Parathyroid adenoma (tissue), 2 donors: ENCODE data around the gene ANKRD44.
A peak's percentile ranks its signal among the peaks of the same experiment; 100 is the strongest.

Experiments used
- H2AFZ ChIP-seq: fragments of 300-600 bp; sonication (generic); one replicate; pipeline ENCODE4 v1.7.0; 2017; ENCODE audit warnings: antibody characterized with exemption, mild to moderate bottlenecking
- H3K27ac ChIP-seq: fragments of 300-600 bp; sonication (generic); one replicate; pipeline ENCODE4 v1.7.0; 2017
- H3K27me3 ChIP-seq: fragments of 300-600 bp; sonication (generic); one replicate; pipeline ENCODE4 v1.7.0; 2017; ENCODE audit warnings: low read length; ENCODE audit not compliant: control insufficient read depth, insufficient read depth
- H3K36me3 ChIP-seq: fragments of 300-600 bp; sonication (generic); one replicate; pipeline ENCODE4 v1.7.0; 2017; ENCODE audit warnings: low read length; ENCODE audit not compliant: control insufficient read depth, insufficient read depth
- H3K4me1 ChIP-seq: fragments of 300-600 bp; sonication (generic); one replicate; pipeline ENCODE4 v1.7.0; 2017; ENCODE audit warnings: control low read depth
- H3K4me2 ChIP-seq: fragments of 300-600 bp; sonication (generic); one replicate; pipeline ENCODE4 v1.7.0; 2017; ENCODE audit warnings: low read length
- H3K4me3 ChIP-seq: fragments of 300-600 bp; sonication (generic); one replicate; pipeline ENCODE4 v1.7.0; 2017; ENCODE audit warnings: low read depth, low read length
- H3K79me2 ChIP-seq: fragments of 300-600 bp; sonication (generic); one replicate; pipeline ENCODE4 v1.7.0; 2017; ENCODE audit warnings: control low read depth
- H3K9ac ChIP-seq: fragments of 300-600 bp; sonication (generic); one replicate; pipeline ENCODE4 v1.7.0; 2017; ENCODE audit warnings: mild to moderate bottlenecking
- H3K9me3 ChIP-seq: fragments of 300-600 bp; sonication (generic); one replicate; pipeline ENCODE4 v1.7.0; 2017; ENCODE audit warnings: low read length; ENCODE audit not compliant: control insufficient read depth
- CTCF ChIP-seq: fragments of 300-600 bp; sonication (generic); IDR thresholded peaks from one replicate; pipeline ENCODE4 v1.7.0; 2017; ENCODE audit warnings: antibody characterized with exemption, mild to moderate bottlenecking
- donor health status: primary hyperparathyroidism.

The ANKRD44 gene

GRCh38 chr2:197209246-197209645, 101.3 kb downstream of the ANKRD44 start:
- Histone ChIP-seq H3K79me2 (no peaks in the 10 kb centered on the region), H3K4me3 (no peak overlapping the region), H3K4me1 (peaks cover 6% of the 10 kb centered on the region), H3K9ac (no peak overlapping the region), H3K36me3 (no peaks in the 10 kb centered on the region), H3K27ac (peak overlapping the region; percentile 15), H3K27me3 (no peaks in the 10 kb centered on the region), H3K9me3 (no peaks in the 10 kb centered on the region), H2AFZ (peak overlapping the region; percentile 58), H3K4me2 (peak overlapping the region; percentile 31)
- no peak for TF ChIP-seq CTCF

GRCh38 chr2:197208841-197209240, 101.7 kb downstream of the ANKRD44 start:
- no peak overlapping the region for H3K4me3 ChIP-seq
- H3K27ac ChIP-seq = no peak overlapping the region
- H3K9ac ChIP-seq = no peak overlapping the region
- no peak for TF ChIP-seq CTCF
- no peaks in the 10 kb centered on the region for H3K9me3 ChIP-seq
- H3K4me2 ChIP-seq = no peak overlapping the region
- H3K27me3 ChIP-seq = no peaks in the 10 kb centered on the region
- H3K4me1 ChIP-seq = peaks cover 6% of the 10 kb centered on the region
- no peak overlapping the region for H2AFZ ChIP-seq
- H3K79me2 ChIP-seq = no peaks in the 10 kb centered on the region
- H3K36me3 ChIP-seq = no peaks in the 10 kb centered on the region

- no peaks in the 10 kb centered on the region for H3K79me2 ChIP-seq
- no peaks in the 10 kb centered on the region for H3K36me3 ChIP-seq
- no peaks in the 10 kb centered on the region for H3K27me3 ChIP-seq
- H3K9me3 ChIP-seq = no peaks in the 10 kb centered on the region
- H3K9ac ChIP-seq = no peak overlapping the region
- no peak overlapping the region for H3K4me2 ChIP-seq
- H3K4me1 ChIP-seq = peaks cover 6% of the 10 kb centered on the region
- no peak overlapping the region for H3K27ac ChIP-seq
- H3K4me3 ChIP-seq = no peak overlapping the region
- no peak overlapping the region for H2AFZ ChIP-seq
- no peak for TF ChIP-seq CTCF
Observed at GRCh38 chr2:197208024-197208423, 102.6 kb downstream of the ANKRD44 start.

GRCh38 chr2:197207598-197207997, 103.0 kb downstream of the ANKRD44 start:
- H3K27ac ChIP-seq = no peak overlapping the region
- no peaks in the 10 kb centered on the region for H3K9me3 ChIP-seq
- no peaks in the 10 kb centered on the region for H3K27me3 ChIP-seq
- peaks cover 6% of the 10 kb centered on the region for H3K4me1 ChIP-seq
- no peak for TF ChIP-seq CTCF
- H3K79me2 ChIP-seq = peaks cover under 1% of the 10 kb centered on the region
- no peak overlapping the region for H3K4me2 ChIP-seq
- no peak overlapping the region for H3K4me3 ChIP-seq
- no peak overlapping the region for H2AFZ ChIP-seq
- H3K9ac ChIP-seq = no peak overlapping the region
- H3K36me3 ChIP-seq = no peaks in the 10 kb centered on the region

GRCh38 chr2:197207106-197207505, 103.5 kb downstream of the ANKRD44 start:
- no peak overlapping the region for H3K4me2 ChIP-seq
- H3K27me3 ChIP-seq = no peaks in the 10 kb centered on the region
- H3K36me3 ChIP-seq = no peaks in the 10 kb centered on the region
- H3K9me3 ChIP-seq = no peaks in the 10 kb centered on the region
- peaks cover 6% of the 10 kb centered on the region for H3K4me1 ChIP-seq
- H3K9ac ChIP-seq = no peak overlapping the region
- H3K4me3 ChIP-seq = no peak overlapping the region
- H2AFZ ChIP-seq = no peak overlapping the region
- peaks cover 5% of the 10 kb centered on the region for H3K79me2 ChIP-seq
- TF ChIP-seq CTCF = no peak
- no peak overlapping the region for H3K27ac ChIP-seq
